Liver (tissue), 3 donors: ENCODE data around the gene TTC7B.

Experiments used
- FOXA1 ChIP-seq: IDR thresholded peaks from 2 replicates; pipeline ENCODE4 v1.6.1; 2016; ENCODE audit warnings: antibody characterized with exemption
- JUND ChIP-seq, 2 donors: IDR thresholded peaks; 2 replicates each; pipeline ENCODE4 v1.6.1; 2016; ENCODE audit warnings: antibody characterized with exemption in 2 of 2
- RAD21 ChIP-seq, 2 donors: IDR thresholded peaks; 2 replicates each; pipeline ENCODE4 v1.6.1; 2016; ENCODE audit warnings: antibody characterized with exemption in 2 of 2, mild to moderate bottlenecking in 2 of 2
- TF ChIP-seq, protein P1 (sequence below): fragments of 150-350 bp; IDR thresholded peaks from 2 replicates; pipeline ENCODE4 v1.5.1; 2017; ENCODE audit warnings: improper control_type of control experiment, low read depth, low read length; ENCODE audit not compliant: missing input control
- TF ChIP-seq, protein P2 (sequence below): IDR thresholded peaks from 2 replicates; pipeline ENCODE4 v1.6.1; 2016; ENCODE audit warnings: antibody characterized with exemption, mild to moderate bottlenecking
- donor health status: healthy.
- donor health status: healthy.

DNA sequence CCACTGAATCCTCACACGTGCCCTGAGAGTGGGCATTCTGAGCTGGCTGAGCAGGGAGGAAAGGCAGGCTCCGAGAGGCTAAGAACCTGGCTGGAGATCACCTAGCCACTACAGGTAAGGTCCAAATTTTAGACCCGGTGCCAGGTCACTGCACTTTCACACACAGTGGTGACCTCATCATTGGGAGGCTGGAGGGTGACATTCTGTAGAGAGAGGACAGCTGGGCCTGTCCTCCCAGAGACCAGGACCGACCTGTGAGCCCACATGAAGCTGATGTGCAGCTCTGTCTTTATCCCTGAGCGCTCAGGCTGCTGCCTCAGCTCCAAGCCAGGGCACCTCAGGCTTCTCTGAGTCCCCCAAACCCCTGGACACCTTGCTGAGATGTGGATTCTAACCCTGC is 4.1 kb downstream of the TTC7B start:
- TF ChIP-seq FOXA1 = no peak
- TF ChIP-seq, protein P1, sequence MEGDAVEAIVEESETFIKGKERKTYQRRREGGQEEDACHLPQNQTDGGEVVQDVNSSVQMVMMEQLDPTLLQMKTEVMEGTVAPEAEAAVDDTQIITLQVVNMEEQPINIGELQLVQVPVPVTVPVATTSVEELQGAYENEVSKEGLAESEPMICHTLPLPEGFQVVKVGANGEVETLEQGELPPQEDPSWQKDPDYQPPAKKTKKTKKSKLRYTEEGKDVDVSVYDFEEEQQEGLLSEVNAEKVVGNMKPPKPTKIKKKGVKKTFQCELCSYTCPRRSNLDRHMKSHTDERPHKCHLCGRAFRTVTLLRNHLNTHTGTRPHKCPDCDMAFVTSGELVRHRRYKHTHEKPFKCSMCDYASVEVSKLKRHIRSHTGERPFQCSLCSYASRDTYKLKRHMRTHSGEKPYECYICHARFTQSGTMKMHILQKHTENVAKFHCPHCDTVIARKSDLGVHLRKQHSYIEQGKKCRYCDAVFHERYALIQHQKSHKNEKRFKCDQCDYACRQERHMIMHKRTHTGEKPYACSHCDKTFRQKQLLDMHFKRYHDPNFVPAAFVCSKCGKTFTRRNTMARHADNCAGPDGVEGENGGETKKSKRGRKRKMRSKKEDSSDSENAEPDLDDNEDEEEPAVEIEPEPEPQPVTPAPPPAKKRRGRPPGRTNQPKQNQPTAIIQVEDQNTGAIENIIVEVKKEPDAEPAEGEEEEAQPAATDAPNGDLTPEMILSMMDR = no peak
- TF ChIP-seq JUND (IDR thresholded peaks at IDR 0.05) = peak; percentile 67 to 85
- TF ChIP-seq, protein P2, sequence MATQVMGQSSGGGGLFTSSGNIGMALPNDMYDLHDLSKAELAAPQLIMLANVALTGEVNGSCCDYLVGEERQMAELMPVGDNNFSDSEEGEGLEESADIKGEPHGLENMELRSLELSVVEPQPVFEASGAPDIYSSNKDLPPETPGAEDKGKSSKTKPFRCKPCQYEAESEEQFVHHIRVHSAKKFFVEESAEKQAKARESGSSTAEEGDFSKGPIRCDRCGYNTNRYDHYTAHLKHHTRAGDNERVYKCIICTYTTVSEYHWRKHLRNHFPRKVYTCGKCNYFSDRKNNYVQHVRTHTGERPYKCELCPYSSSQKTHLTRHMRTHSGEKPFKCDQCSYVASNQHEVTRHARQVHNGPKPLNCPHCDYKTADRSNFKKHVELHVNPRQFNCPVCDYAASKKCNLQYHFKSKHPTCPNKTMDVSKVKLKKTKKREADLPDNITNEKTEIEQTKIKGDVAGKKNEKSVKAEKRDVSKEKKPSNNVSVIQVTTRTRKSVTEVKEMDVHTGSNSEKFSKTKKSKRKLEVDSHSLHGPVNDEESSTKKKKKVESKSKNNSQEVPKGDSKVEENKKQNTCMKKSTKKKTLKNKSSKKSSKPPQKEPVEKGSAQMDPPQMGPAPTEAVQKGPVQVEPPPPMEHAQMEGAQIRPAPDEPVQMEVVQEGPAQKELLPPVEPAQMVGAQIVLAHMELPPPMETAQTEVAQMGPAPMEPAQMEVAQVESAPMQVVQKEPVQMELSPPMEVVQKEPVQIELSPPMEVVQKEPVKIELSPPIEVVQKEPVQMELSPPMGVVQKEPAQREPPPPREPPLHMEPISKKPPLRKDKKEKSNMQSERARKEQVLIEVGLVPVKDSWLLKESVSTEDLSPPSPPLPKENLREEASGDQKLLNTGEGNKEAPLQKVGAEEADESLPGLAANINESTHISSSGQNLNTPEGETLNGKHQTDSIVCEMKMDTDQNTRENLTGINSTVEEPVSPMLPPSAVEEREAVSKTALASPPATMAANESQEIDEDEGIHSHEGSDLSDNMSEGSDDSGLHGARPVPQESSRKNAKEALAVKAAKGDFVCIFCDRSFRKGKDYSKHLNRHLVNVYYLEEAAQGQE = no peak
- TF ChIP-seq RAD21 (IDR thresholded peaks at IDR 0.05) = no peak
